Articular chondrocyte of knee joint (primary cell): Measurements from ENCODE around the gene MB. TPM values are rescaled to one million over a fixed set of nuclear protein-coding genes. Genes with fewer than 3 reads are reported as not detected.

Experiments used
- total RNA-seq: library from RNA; depleted of rRNA; stranded (reverse); fragments of >200 nt; gene quantifications from 2 replicates; pipeline ENCODE4 v1.2.3, GENCODE V29; 2012

MB gene
- total RNA-seq = not detected in 2 replicates

DNA sequence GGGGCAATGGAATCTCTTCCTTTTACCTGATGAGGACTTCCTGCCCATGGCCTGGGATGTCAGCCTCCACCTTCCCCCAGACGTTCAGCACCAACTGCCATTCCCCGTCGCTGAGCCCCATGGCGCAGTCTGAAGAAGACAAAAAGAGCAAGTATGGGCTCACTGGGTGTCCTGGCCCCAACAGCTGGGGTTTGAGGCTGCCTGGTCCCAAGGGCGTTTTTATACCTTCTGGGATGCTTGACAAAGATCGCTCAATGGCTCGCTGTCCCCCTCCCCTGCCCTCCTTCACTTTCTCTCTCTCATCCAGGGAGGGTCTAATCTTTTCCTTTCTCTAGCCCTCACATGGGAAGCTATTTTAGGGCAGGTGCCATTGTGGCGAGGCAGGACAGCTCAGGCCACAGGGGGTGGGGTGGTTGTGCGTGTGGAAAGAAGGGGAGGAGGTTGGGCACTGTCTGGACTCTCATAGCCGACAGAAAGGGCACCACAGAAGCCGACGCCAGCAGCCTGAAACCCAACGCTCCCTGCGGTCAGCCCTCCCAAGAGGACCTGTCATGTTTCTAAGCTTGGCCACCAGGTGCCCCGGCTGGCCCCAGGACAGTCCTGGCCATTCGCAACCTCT lies at the start of gene MB:
Gene MB, minus strand, starts transcription at position 193 of the 619 bp plus-strand sequence. Its CDS starts 72 bp downstream, at position 121.

GRCh38 chr22:35648066-35649025 lies 31.2 kb upstream of the MB start, which contains the start of gene APOL6:
APOL6 (plus strand) TSS chr22:35648446; CDS start chr22:35656426, 7,980 bp downstream.

Other genes starting within 250 kb of the MB start
- 604 and 907 TPM in 2 replicates for gene HMOX1, start 236.2 kb downstream of the MB start, total RNA-seq
- gene MCM5, start 217.2 kb downstream of the MB start, total RNA-seq = 15.4 and 17.8 TPM in 2 replicates
- 0.22 and 0.52 TPM in 2 replicates for gene RASD2, start 76.5 kb downstream of the MB start, total RNA-seq
- gene APOL6, start 31.1 kb upstream of the MB start, total RNA-seq = 55.9 and 75.7 TPM in 2 replicates
- not detected in 2 replicates for gene APOL5, start 100.5 kb upstream of the MB start, total RNA-seq